Activated CD4-positive, alpha-beta T cell treated with anti-CD3 and anti-CD28 coated beads for 48 hours (primary cell): Measurements from ENCODE around the gene ABCA2.
"Not testable (repeated sequence)": the region's sequence is repeated elsewhere in the genome, so short reads cannot be mapped to it uniquely, and the experiment has no call there.

Experiments used
- DNase-seq: peaks from one replicate; pipeline ENCODE4 v3.0.0-alpha.2; 2020

Gene ABCA2

GRCh38 chr9:137044502-137045177, 16.6 kb upstream of the ABCA2 start:
- DNase-seq, result no peak

GRCh38 chr9:137044037-137044436, 16.0 kb upstream of the ABCA2 start:
- DNase-seq, result no peak

- DNase-seq, result no peak
Measured at GRCh38 chr9:137042751-137043727, 15.0 kb upstream of the ABCA2 start.

GRCh38 chr9:137041124-137041523, 13.1 kb upstream of the ABCA2 start:
- no peak for DNase-seq

- DNase-seq, result no peak
Measured at GRCh38 chr9:137040568-137040967, 12.5 kb upstream of the ABCA2 start.

- DNase-seq, result no peak
Measured at GRCh38 chr9:137039611-137040366, 11.8 kb upstream of the ABCA2 start.

- DNase-seq, result no peak
Measured at GRCh38 chr9:137038916-137039315, 10.9 kb upstream of the ABCA2 start.

- DNase-seq, result no peak
Measured at GRCh38 chr9:137037483-137037882, 9.4 kb upstream of the ABCA2 start.

GRCh38 chr9:137037035-137037434, 9.0 kb upstream of the ABCA2 start:
- DNase-seq, result no peak

GRCh38 chr9:137035937-137036336, 7.9 kb upstream of the ABCA2 start:
- no peak for DNase-seq

GRCh38 chr9:137035507-137035834, 7.4 kb upstream of the ABCA2 start:
- DNase-seq, result no peak

GRCh38 chr9:137034709-137035506, 6.9 kb upstream of the ABCA2 start:
- DNase-seq, result peak; percentile 92

GRCh38 chr9:137034039-137034708, 6.1 kb upstream of the ABCA2 start:
- no peak for DNase-seq

- not testable (repeated sequence) for DNase-seq
Measured at GRCh38 chr9:137033481-137033880, 5.4 kb upstream of the ABCA2 start.

- no peak for DNase-seq
Measured at GRCh38 chr9:137032858-137033257, 4.8 kb upstream of the ABCA2 start.

GRCh38 chr9:137031904-137032640, 4.0 kb upstream of the ABCA2 start, which contains the start of gene FUT7:
Gene FUT7, minus strand, starts transcription at chr9:137032088. Its CDS starts 97 bp downstream, at chr9:137031991.
- peak; percentile 49 for DNase-seq

GRCh38 chr9:137030538-137031527, 2.8 kb upstream of the ABCA2 start:
- DNase-seq, result peak; percentile 58

- DNase-seq, result no peak
Measured at GRCh38 chr9:137030006-137030405, 2.0 kb upstream of the ABCA2 start.

- peak; percentile 84 for DNase-seq
Measured at GRCh38 chr9:137029058-137029936, 1.3 kb upstream of the ABCA2 start.
